Fibroblast of skin of left quadriceps (primary cell): Measurements from ENCODE around the gene HSD17B14.

Source experiments
- DNase-seq, 2 experiments: peaks; one replicate each; pipeline ENCODE4 v3.0.0-alpha.2; 2013; ENCODE audit warnings: low read depth in 2 of 2

Gene HSD17B14

GRCh38 chr19:48830088-48830487, 6.2 kb downstream of the HSD17B14 start:
- no peak for DNase-seq

DNA sequence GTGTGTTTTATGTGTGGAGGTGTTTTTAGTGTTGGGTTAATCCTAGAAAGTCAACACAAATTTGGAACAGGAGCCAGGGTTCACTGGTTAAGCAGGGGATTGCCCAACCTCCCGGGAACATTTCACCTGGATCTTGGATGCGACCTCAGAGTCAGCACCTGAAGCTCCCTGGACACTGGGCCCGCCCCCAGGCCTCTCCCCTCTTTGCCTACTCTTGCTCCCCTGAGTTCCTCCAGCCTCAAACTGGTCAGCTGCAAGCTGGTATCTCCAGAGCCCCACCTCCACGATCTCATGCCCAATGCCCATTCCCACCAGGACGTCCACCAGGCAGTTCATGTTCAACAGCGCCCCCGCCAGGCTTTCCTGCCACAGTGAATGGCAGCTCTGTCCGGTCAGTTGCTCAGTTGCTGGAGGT, 9.7 kb downstream of the HSD17B14 start:
- DNase-seq: no peak

DNA sequence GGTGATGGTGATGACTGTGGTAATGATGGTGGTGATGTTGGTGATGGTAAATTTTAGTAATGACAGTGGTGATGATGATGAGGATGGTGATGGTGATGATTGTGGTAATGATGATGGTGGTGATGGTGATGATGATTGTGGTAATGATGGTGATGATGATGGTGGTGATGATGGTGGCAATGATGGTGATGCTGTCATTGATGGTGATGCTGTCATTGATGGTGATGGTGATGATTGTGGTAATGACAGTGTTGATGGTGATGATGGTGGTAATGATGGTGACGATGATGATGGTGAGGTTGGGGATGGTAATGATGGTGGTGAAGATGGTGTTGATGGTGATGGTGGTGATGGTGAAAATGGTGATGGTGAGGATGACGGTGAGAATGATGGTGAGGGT, 13.8 kb downstream of the HSD17B14 start:
- no peak for DNase-seq

- no peak for DNase-seq
These were observed 14.7 kb downstream of the HSD17B14 start for GRCh38 chr19:48821633-48822032.

DNA sequence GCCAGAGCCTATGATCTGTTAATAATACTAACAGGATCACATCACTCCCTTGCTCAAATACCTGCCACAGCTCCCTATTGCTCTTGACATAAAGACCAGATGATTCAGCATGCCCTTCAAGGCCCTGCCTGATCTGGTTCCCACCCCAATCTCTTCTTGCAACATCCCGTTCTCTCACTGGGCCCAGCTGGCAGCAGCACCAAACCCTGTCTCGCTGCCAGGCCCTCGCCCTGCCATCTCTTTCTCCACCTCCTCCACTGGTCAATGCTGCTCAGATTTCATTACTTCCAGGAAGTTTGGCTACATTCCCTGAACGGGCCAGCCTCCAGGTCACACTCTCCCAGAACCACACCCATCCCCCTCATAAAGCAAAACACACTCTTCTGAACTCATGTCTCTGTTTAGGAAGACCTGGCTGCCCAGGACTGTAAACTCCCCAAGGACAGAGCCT, 16.9 kb downstream of the HSD17B14 start:
- DNase-seq: no peak

GRCh38 chr19:48818234-48818820, 18.0 kb downstream of the HSD17B14 start:
- DNase-seq: no peak

- no peak for DNase-seq
These were observed 18.6 kb downstream of the HSD17B14 start for GRCh38 chr19:48817585-48818124.

- no peak for DNase-seq
These were observed 20.3 kb downstream of the HSD17B14 start for GRCh38 chr19:48815870-48816501.

DNA sequence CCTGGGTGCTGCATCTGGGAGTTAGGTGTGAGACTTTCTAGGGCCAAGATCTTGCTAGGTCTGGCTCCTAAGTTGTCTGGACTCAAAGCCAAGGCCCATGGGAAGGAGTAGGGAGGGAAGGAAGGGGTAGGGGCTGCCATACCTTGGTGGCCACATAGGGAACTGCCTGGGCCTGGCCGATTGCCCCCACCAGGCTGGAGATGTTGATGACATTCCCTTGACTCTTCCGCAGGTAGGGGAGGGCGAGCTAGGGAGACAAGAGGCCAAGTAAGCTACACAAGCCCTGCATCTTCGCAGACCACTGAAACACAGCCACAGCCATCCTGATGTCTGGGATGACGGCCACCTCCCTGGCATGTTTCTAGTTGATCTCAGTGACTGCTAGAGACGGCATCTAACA, 21.4 kb downstream of the HSD17B14 start:
- no peak for DNase-seq

DNA sequence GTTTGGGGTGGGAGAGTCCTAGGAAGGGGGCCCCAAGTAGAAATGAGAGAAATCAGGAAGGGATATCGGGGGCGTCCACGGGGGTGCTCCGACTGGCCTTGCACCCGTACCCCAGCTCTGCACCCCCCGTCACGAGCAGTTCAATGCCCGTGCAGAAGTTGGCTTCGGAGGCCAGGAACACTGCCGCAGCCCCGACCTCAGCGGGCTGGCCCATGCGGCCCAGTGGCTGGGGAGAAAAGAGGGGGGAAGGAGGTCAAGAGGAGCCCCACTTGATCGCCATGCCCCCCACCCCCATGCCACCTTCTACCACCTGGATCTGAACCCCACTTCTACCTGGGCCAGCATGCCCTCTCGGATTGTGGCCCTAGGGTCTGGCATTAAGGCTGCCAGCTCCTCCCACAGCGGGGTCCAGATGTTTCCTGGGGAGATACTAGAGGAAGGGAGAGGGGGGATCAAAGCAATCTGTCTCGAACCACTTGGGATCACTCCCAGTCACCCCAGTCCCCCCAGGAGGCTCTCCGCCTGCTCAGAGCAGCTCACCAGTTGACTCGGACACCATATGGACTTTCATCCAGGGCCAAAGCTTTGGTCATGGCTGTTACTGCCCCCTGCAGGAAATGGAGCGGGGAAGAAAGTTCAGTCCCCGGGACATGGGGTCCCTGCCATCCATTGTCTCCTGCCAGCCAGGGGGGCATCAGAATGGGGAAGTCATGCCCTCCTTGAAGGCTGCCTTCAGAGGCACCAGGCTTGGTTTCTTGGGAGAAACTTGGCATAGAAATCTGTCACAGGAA, 23.0 kb downstream of the HSD17B14 start:
- DNase-seq: no peak

- DNase-seq: peak in 1 of 2 experiments; percentile 25
These were observed 24.0 kb downstream of the HSD17B14 start for GRCh38 chr19:48812094-48812929.

DNA sequence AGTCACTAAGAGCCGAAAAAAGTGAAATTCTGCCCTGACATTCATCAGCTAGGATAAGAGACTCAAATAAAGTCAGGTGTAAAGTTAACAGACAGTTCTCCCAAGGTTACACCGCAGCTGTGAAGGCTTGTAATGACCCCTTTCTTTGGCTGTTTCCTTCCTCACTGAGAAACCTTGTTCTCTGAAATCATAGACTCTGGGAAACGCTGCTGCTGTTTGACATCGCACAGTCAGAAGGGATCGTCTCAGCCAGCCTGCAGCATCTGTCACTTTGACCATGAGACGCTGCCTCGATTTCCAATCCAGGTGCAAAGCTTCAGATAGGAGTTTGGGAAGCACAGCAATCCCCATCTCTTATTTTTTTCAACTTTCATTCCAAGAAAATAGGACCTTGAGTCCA, 26.1 kb downstream of the HSD17B14 start:
- DNase-seq: no peak

GRCh38 chr19:48807590-48808308, 28.5 kb downstream of the HSD17B14 start:
- no peak for DNase-seq

GRCh38 chr19:48806818-48807589, 29.3 kb downstream of the HSD17B14 start:
- no peak for DNase-seq

GRCh38 chr19:48806518-48806817, 29.8 kb downstream of the HSD17B14 start:
- DNase-seq: peak in 1 of 2 experiments; percentile 6

GRCh38 chr19:48805452-48805851, 30.8 kb downstream of the HSD17B14 start:
- no peak for DNase-seq

DNA sequence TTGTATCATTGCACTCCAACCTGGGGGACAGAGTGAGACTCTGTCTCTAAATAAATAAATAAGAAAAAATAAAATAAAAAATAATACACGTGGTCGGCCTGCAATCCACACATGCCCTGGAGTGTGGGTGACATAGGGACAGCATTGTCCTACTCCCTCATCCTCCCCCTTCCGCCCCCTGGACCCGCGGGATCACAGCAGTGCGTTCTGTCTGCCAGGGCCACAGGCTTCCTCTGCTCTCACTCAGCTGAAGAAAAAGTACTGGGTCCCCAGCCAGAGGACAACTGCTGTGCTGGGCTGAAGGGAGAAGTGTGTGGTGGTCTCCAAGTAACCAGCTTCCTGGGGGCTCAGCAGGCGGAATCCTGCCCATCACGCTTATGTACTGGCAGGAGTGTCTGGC, 31.8 kb downstream of the HSD17B14 start:
- DNase-seq: no peak

DNA sequence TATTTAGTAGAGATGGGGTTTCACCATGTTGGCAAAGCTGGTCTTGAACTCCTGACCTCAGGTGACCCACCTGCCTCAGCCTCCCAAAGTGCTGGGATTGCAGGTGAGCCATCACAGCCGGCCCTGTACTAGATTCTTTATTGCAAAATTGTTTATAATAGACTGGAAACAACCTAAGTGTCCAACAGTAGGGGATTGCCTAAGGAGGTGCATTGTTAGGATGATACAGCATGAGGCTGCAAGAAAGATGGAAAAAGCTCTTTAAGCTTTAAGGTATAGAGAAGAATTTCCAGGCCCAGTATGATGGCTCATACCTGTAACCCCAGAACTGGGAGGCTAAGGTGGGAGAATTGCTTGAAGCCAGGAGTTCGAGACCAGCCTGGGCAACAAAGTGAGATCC, 33.7 kb downstream of the HSD17B14 start:
- DNase-seq: no peak

- no peak for DNase-seq
These were observed 36.7 kb downstream of the HSD17B14 start for GRCh38 chr19:48799358-48800300.
